Hindlimb muscle (tissue), 1 donor: ENCODE measurements around the gene ATP5MC3. TPM values are rescaled to one million over a fixed set of nuclear protein-coding genes. Genes with fewer than 3 reads are reported as not detected.
"Not testable (repeated sequence)": the region's sequence is repeated elsewhere in the genome, so short reads cannot be mapped to it uniquely, and the experiment has no call there.

Source experiments
- DNase-seq: peaks from one replicate; pipeline ENCODE4 v3.0.0-alpha.2; 2013
- polyA plus RNA-seq: library from polyadenylated mRNA; unstranded; fragments of 120-200 nt; gene quantifications from one replicate; pipeline ENCODE4 v1.2.1, GENCODE V29; 2013; ENCODE audit not compliant: insufficient read length

Gene ATP5MC3
- 213 TPM for polyA plus RNA-seq

- DNase-seq: peak; percentile 92
Observed at GRCh38 chr2:175181104-175181876, at the start of gene ATP5MC3. Gene ATP5MC3 (minus strand): TSS chr2:175181710. CDS start chr2:175181393, 317 bp downstream.

- not testable (repeated sequence) for DNase-seq
Observed at GRCh38 chr2:175228601-175229000, 47.1 kb upstream of the ATP5MC3 start.

GRCh38 chr2:175228179-175228578, 46.7 kb upstream of the ATP5MC3 start:
- DNase-seq: no peak

GRCh38 chr2:175227393-175227792, 45.9 kb upstream of the ATP5MC3 start:
- DNase-seq: no peak

GRCh38 chr2:175220075-175220474, 38.6 kb upstream of the ATP5MC3 start:
- no peak for DNase-seq

- DNase-seq: no peak
Observed at GRCh38 chr2:175218551-175218950, 37.0 kb upstream of the ATP5MC3 start.

GRCh38 chr2:175207741-175208438, 26.4 kb upstream of the ATP5MC3 start:
- DNase-seq: no peak

GRCh38 chr2:175206866-175207265, 25.4 kb upstream of the ATP5MC3 start:
- no peak for DNase-seq

- no peak for DNase-seq
Observed at GRCh38 chr2:175205523-175205922, 24.0 kb upstream of the ATP5MC3 start.

- peak; percentile 19 for DNase-seq
Observed at GRCh38 chr2:175203621-175204496, 22.3 kb upstream of the ATP5MC3 start.

GRCh38 chr2:175195012-175195411, 13.5 kb upstream of the ATP5MC3 start:
- DNase-seq: no peak

GRCh38 chr2:175188761-175189160, 7.3 kb upstream of the ATP5MC3 start:
- no peak for DNase-seq

- DNase-seq: no peak
Observed at GRCh38 chr2:175187378-175187777, 5.9 kb upstream of the ATP5MC3 start.

GRCh38 chr2:175183674-175184073, 2.2 kb upstream of the ATP5MC3 start:
- DNase-seq: no peak

- no peak for DNase-seq
Observed at GRCh38 chr2:175181877-175182308, 383 bp upstream of the ATP5MC3 start.

GRCh38 chr2:175180701-175181103, 808 bp downstream of the ATP5MC3 start:
- peak; percentile 69 for DNase-seq

- DNase-seq: no peak
Observed at GRCh38 chr2:175176624-175177023, 4.9 kb downstream of the ATP5MC3 start.

- no peak for DNase-seq
Observed at GRCh38 chr2:175175896-175176295, 5.6 kb downstream of the ATP5MC3 start.

- no peak for DNase-seq
Observed at GRCh38 chr2:175175320-175175719, 6.2 kb downstream of the ATP5MC3 start.

- no peak for DNase-seq
Observed at GRCh38 chr2:175170659-175171304, 10.7 kb downstream of the ATP5MC3 start.

- no peak for DNase-seq
Observed at GRCh38 chr2:175169191-175169590, 12.3 kb downstream of the ATP5MC3 start.

- no peak for DNase-seq
Observed at GRCh38 chr2:175168564-175168945, 13.0 kb downstream of the ATP5MC3 start.
